ENCODE data around the gene C1orf185.
"Not testable (repeated sequence)": the region's sequence is repeated elsewhere in the genome, so short reads cannot be mapped to it uniquely, and the experiment has no call there.

The C1orf185 gene

GRCh38 chr1:51101976-51102375 is at the start of gene C1orf185:
TSS of gene C1orf185 (plus strand) at chr1:51102228. CDS start at chr1:51102234, 6 bp downstream.
- DNase-seq (ENCODE audit: low read depth) = no peak

GRCh38 chr1:51058858-51059257 is 43.2 kb upstream of the C1orf185 start:
- DNase-seq (ENCODE audit: low read depth) = no peak

- no peak for DNase-seq (ENCODE audit: low read depth)
These were observed 40.7 kb upstream of the C1orf185 start for GRCh38 chr1:51061231-51061918.

DNA sequence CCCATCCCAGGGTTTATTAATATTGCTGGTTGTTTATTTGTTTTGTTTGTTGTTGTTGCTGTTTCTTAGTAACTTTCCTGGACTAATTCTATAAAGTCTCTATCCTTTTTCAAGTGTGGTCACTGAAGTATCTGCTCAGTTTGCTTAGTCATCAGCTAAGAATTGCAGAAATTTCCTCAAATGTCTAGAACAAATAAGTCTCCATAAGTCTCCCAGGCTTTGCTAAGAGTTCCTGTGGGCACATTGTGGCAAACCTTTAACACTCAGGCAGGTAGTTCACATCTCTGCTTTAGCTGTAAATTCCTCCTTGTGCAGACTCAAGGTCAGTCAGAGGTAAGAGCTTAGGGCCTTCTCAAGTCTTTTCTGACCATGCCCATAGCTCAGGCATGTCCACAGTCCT is 38.9 kb upstream of the C1orf185 start:
- DNase-seq (ENCODE audit: low read depth) = no peak

GRCh38 chr1:51070011-51070410 is 32.0 kb upstream of the C1orf185 start:
- no peak for DNase-seq (ENCODE audit: low read depth)

GRCh38 chr1:51070640-51071039 is 31.4 kb upstream of the C1orf185 start:
- DNase-seq (ENCODE audit: low read depth) = no peak

DNA sequence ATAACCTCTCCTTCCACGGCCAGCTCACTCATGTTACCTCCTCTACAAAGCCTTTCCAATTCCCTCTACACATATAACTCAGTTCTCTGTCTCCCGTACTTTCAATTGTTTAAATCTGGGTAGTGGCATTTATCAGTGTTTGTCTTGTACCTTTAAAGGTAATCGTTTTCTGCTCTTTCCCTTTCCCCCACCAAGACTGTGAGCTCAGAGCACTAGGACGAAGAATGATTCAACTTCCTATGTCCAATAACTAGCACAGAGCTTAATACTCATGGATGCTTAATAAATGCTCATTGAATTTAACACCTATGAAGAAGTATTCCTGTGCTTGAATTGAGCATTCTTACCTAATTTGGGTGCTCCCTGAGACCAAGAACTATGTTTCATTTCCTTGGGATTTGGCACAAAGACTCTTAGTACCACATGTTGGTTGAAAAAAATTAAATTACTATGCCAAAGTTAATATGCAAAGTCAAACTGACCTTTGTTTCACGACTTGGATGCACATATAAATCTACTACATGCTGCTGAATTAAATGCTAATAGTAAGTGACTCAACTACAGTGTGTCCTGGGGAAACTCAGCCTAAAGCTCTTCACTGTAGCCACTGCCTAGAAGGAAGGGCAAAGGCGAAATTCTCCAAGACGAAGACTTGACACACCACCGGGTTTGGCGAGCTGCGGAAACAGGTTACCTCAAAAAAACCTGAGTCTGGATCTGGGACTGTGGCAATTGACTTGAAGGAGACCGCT is 30.6 kb upstream of the C1orf185 start:
- DNase-seq (ENCODE audit: low read depth) = no peak

- DNase-seq (ENCODE audit: low read depth) = no peak
These were observed 30.0 kb upstream of the C1orf185 start for GRCh38 chr1:51072043-51072439.

DNA sequence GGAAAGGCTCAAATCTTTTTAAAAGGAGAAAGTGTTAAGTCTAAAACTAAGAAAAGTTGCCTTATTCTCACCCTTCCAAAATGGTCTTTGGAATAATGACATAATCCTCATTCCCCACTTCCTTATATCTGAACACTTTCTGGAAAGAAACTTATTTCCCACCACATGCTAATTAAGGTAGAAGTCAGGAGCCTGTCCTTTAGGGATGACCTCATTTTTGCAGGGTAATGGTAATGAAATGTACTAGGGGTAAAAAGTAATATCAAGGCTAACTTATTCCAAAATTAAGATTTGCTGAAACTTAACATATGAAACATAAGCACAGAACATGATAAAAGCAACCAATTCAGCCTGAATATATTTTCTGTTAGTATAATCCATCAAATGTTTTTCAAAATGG is 29.4 kb upstream of the C1orf185 start:
- no peak for DNase-seq (ENCODE audit: low read depth)

DNA sequence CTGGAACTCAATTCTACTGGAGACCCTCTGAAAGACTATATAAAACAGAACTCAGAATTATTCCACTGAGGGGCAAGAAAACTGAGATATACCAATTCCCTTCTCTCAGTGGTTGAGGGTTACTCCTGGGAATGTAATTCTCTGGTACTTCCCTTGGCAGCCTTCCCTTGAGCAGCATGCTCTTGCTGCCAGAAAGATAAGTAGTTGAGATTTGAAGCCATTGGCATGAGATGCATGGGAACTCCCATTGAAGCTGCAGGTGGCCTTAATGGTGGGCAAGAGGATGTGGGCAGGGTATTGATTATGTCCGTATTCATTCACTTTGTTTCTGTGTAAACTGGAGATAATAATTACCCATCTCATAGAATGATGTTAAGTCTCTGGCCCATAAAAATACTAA is 28.6 kb upstream of the C1orf185 start:
- DNase-seq (ENCODE audit: low read depth) = no peak

GRCh38 chr1:51086496-51087271 is 15.3 kb upstream of the C1orf185 start:
- no peak for DNase-seq (ENCODE audit: low read depth)

- DNase-seq (ENCODE audit: low read depth) = no peak
These were observed 13.6 kb upstream of the C1orf185 start for GRCh38 chr1:51088474-51088873.

DNA sequence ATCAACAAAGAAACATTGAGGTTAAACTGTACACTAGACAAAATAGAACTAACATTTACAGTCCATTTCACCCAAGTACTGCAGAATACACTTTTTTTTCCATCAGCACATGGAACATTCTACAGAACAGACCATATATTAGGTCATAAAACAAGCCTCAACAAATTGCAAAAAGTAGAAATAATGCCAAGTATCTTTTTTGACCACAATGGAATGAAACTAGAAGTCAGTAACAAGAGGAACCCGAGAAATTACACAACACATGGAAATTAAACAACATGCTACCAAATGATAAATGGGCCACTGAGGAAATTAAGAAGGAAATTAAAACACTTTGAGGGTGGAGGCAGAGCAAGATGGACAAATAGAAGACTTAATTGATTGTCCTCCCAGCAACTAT is 8.4 kb upstream of the C1orf185 start:
- no peak for DNase-seq (ENCODE audit: low read depth)

DNA sequence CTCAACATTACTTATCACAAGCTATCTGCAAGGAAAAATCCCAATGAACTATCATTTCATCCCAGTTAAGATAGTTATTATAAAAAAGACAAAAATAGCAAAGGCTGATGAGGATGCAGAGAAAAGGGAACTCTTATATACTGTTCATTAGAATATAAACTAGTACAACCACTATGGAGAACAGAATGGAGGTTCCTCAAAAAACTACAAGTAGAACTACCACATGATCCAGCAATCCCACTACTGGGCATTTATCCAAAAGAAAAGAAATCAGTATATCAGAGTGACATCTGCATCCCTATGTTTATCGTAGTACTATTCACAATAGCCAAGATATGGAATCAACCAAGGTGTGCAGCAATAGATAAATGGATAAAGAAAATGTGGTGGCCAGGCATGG is 4.9 kb upstream of the C1orf185 start:
- DNase-seq (ENCODE audit: low read depth) = no peak

DNA sequence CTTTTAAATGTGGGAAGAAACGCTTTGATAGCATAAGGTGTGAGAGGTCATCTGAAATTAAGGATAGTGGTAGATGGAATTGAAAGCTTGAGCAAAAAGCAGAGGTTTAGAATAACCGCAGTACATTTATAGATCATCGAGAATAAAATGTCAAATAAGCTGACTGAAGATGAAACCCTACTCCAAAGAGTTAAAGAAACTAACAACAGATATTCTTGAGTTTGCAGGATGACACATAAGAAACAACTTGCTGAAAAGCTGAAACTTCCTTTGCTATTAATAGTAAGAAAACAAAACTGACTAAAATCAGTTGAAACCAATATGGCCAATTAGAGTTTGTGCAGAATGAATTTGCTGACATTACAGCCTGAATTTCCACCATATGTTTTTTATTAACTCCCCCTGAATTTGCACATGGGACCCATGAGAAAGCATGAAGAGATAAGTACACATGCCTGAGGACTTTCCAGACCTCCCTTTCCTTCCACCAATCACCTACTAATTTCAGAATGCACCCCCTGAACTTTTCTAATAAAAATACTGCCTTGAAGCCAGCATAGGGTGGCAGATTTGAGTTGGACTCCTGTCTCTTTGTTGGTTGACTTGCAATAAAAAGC is 1.7 kb upstream of the C1orf185 start:
- no peak for DNase-seq (ENCODE audit: low read depth)

DNA sequence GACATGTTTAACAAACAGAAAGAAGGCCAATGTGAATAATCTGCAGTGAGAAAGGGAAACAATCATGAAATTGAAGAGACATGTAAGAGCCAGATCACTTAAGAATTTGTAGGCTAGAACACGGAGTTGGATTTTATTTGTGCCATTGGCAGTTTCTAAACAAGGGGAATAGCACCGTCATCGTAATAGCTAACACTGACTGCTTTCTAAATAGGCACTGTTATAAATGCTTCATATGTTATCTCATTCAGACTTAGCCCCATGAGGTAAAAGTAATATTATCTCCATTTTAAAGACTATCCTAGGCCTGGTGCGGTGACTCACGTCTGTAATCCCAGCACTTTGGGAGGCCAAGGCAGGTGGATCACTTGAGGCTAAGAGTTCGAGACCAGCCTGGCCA is 12.1 kb downstream of the C1orf185 start:
- DNase-seq (ENCODE audit: low read depth) = no peak

DNA sequence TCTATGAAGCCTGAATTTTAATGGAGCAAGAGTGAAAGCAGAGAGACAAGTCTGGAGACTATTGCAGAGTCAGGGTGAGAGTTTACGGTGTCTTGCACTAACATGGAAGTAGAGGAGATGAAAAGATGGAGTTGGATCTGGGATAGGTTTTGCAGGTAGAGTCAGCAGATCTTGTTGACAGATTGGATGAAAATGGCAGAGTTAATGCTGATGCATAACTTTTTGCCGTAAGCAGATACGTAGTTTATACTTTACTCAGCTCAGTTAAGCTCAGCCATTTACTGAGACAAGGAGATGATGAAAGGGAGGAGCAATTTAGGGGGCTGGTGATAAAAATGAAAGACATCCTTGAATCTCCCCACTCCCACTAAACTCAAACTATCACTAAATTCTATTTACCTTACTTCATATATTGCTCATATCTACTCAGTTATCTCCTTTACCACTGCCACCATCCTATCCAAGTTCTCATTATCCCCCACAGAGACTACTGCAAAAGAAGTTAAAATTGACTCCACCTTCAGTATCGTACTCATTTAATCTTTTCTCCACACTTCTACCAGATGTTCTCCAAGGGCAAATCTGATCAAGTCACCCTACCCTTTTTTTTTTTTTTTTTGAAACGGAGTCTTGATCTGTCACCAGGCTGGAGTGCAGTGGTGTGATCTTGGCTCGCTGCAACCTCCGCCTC is 13.8 kb downstream of the C1orf185 start:
- DNase-seq (ENCODE audit: low read depth) = no peak

GRCh38 chr1:51119331-51119730 is 17.3 kb downstream of the C1orf185 start:
- no peak for DNase-seq (ENCODE audit: low read depth)

DNA sequence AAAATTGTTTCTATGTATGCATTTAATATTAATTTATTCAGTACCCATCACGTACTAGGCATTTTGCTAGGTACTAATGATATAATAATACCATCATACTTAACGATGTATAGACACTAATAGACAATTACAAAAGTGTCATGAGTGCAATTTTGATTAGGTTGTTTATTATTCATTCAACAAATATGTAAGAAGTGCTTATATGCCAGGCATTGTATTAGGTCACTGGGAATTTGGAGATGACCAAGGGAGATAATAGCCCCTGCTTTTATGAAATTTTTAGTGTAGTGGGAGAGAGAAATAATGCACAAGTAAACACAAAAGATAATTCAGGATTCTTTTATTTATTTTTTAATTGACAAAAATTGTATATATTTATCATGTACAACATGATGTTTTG is 18.6 kb downstream of the C1orf185 start:
- no peak for DNase-seq (ENCODE audit: low read depth)

DNA sequence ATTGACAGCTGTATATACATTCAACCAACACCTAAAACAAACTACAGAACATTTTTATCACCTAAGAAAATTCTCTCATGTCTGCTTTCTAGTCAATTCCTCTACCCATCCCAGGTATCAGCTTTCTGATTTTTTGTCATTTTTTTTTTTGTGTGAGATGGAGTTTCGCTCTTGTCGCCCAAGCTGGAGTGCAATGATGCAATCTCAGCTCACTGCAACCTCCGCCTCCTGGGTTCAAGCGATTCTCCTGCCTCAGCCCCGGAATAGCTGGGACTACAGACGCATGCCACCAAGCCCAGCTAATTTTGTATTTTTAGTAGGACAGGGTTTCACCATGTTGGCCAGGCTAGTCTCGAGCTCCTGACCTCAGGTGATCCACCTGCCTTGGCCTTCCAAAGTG is 25.1 kb downstream of the C1orf185 start:
- DNase-seq (ENCODE audit: low read depth) = not testable (repeated sequence)

GRCh38 chr1:51131185-51131584 is 29.2 kb downstream of the C1orf185 start:
- DNase-seq (ENCODE audit: low read depth) = no peak

DNA sequence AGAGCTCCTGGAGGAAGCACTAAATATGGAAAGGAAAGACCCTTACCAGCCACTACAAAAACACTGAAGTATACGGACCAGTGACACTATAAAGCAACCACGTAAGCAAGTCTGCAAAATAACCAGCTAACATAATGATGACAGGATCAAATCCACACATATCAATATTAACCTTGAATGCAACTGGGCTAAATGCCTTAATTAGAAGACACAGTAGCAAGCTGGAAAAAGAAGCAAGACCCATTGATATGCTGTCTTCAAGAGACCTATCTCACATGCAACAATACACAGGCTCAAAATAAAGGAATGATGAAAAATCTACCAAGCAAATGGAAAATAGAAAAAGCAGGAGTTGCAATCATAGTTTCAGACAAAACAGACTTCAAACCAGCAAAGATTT is 31.0 kb downstream of the C1orf185 start:
- DNase-seq (ENCODE audit: low read depth) = no peak
